Muscle layer of duodenum (tissue), 2 donors: Measurements from ENCODE around the gene CASP8AP2.
"Not testable (repeated sequence)": the region's sequence is repeated elsewhere in the genome, so short reads cannot be mapped to it uniquely, and the experiment has no call there.

Experiments used
- H3K27ac ChIP-seq: one replicate; pipeline ENCODE4 v1.7.0; 2013; ENCODE audit warnings: mild to moderate bottlenecking, low read length
- H3K27me3 ChIP-seq: one replicate; pipeline ENCODE4 v1.7.0; 2013; ENCODE audit warnings: low read depth, mild to moderate bottlenecking, control low read depth, low read length
- H3K36me3 ChIP-seq, 2 donors: one replicate each; pipeline ENCODE4 v1.7.0; 2013; ENCODE audit warnings: low read length in 2 of 2, control low read depth in 1 of 2, mild to moderate bottlenecking in 1 of 2; ENCODE audit not compliant: insufficient read depth in 2 of 2, control insufficient read depth in 1 of 2
- H3K4me1 ChIP-seq, 2 donors: one replicate each; pipeline ENCODE4 v1.7.0; 2013; ENCODE audit warnings: low read length in 2 of 2, mild to moderate bottlenecking in 2 of 2, control low read depth in 1 of 2, moderate library complexity in 1 of 2; ENCODE audit not compliant: insufficient read depth in 2 of 2, control insufficient read depth in 1 of 2
- H3K4me3 ChIP-seq, 2 donors: one replicate each; pipeline ENCODE4 v1.7.0; 2013; ENCODE audit warnings: low read length in 2 of 2, low read depth in 1 of 2, mild to moderate bottlenecking in 1 of 2
- H3K9me3 ChIP-seq, 2 donors: one replicate each; pipeline ENCODE4 v1.7.0; 2013; ENCODE audit warnings: low read length in 2 of 2, control low read depth in 1 of 2, mild to moderate bottlenecking in 1 of 2; ENCODE audit not compliant: control insufficient read depth in 1 of 2
- donor health status: healthy.

Gene CASP8AP2

DNA sequence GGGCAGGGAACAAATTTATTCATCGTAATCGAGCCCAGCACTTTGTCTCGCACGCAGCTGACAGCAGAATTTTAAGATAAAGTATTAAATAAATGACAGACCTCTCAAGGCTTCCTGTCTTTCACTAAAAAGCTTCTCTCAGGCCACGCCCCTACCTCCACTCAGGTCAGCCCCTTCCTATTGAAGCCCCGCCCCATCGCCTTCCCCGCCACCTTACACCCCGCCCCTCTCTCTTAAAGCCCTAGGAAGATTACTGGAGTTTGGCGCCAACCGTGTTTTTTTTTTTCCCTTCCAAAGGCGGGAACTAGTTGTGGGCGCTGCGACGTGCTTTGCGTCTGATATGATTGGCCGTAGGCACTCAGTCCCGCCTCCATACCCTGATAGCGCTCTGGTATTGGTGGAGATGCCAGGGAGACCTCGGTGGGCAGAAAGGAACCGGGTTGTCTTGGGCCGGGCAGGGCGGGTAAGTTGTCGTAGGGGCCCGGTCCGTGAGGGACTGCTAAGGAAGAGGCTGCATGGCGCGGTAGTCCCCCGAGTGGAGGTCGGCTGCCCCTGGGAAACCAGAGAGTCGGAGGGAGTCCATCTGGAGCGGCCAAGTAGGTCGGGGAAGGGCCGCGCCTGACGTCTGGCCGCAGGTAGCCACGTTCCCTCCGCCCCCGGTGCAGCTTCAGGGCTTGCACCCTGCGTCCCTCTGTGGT is at the start of gene CASP8AP2:
Gene CASP8AP2 (plus strand): TSS at position 409 of the 698 bp plus-strand sequence.
- H3K9me3 ChIP-seq = no peaks in the 10 kb centered on the region
- no peaks in the 10 kb centered on the region for H3K36me3 ChIP-seq
- peaks cover 7 to 10% of the 10 kb centered on the region in 2 donors for H3K4me1 ChIP-seq
- H3K27me3 ChIP-seq = no peaks in the 10 kb centered on the region
- peak within 1 kb of the TSS; percentile 90 for H3K27ac ChIP-seq
- H3K4me3 ChIP-seq = peak within 1 kb of the TSS; percentile 93 to 97

DNA sequence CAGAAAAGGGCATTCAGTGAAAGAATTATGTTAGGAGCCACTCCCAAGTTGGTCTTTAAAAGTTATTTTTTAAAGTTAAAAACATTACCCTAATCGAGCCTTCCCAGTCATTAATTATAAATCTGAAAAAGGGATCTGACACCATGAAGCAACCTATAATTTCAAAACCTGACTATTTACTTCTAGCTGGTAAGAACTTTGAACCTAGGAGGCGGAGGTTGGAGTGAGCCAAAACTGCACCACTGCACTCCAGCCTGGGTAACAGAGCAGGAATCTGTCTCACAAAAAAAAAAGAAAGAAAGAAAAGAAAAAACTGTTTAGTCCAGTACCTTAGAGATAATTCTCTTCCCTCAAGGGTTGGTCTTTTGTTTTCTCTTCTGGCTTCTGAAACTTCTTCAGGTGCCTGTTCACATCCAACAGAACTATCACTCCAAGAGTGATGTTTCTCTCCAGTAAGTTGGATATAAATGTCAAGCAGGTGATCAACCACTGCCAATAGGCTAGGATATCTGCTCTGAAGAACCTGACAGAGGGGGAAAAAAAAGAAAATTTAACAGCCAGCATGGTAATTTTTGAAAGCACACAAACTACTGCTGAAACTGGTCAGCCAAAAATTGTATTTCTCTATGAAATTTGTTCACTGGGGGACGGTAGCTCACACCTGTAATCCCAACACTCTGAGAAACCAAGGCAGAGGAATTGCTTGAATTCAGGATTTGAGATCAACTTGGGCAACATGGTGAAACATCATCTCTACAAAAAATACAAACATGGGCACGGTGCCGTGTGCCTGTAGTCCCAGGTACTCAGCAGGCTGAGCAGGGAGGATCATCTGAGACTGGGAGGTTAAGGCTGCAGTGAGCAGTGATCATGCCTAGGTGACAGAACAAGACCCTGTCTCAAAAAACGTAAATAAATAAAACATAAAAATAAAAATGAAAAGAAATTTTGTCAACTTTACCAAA is 48.3 kb upstream of the CASP8AP2 start:
- H3K36me3 ChIP-seq = peaks cover 30 to 45% of the 10 kb centered on the region in 2 donors
- H3K27ac ChIP-seq = no peak overlapping the region
- no peaks in the 10 kb centered on the region for H3K4me1 ChIP-seq
- H3K27me3 ChIP-seq = no peaks in the 10 kb centered on the region
- no peaks in the 10 kb centered on the region for H3K9me3 ChIP-seq
- H3K4me3 ChIP-seq = no peak overlapping the region

DNA sequence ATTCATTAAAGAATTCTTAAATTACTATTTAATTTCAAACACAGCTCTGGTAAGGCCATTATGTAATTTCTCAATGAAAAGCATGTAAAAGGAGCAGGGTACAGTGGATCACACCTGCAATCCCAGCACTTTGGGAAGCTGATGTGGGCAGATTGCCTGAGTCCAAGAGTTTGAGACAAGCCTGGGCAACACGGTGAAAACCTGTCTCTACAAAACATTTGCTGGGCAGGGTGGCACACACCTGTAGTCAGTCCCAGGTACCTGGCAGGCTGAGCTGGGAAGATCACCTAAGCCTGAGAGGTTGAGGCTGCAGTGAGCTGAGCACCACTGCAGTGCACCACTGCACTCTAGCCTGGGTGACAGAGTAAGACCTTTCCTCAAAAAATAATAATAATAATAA is 47.5 kb upstream of the CASP8AP2 start:
- Histone ChIP-seq H3K4me1 (no peaks in the 10 kb centered on the region), H3K36me3 (peaks cover 30 to 50% of the 10 kb centered on the region in 2 donors), H3K27ac (no peak overlapping the region)

DNA sequence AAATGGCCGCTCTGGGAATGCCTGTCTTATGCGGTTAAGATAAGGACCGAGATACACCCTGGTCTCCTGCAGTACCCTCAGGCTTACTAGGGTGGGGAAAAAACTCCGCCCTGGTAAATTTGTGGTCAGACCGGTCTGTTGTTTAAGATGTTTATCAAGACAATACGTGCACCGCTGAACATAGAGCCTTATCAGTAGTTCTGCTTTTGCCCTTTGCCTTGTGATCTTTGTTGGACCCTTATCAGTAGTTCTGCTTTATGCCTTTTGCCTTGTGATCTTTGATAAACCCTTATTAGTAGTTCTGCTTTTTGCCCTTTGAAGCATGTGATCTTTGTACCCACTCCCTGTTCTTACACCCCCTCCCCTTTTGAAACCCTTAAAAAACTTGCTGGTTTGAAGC is 46.4 kb upstream of the CASP8AP2 start:
- H3K4me3 ChIP-seq, H3K9me3 ChIP-seq, H3K27me3 ChIP-seq, H3K27ac ChIP-seq, H3K4me1 ChIP-seq: not testable (repeated sequence)
- H3K36me3 ChIP-seq = peaks cover 37 to 60% of the 10 kb centered on the region in 2 donors

More for the DNA sequence above, 47.5 kb upstream of the CASP8AP2 start:
- no peak overlapping the region for H3K4me3 ChIP-seq
- H3K27me3 ChIP-seq = no peaks in the 10 kb centered on the region
- H3K9me3 ChIP-seq = no peaks in the 10 kb centered on the region

DNA sequence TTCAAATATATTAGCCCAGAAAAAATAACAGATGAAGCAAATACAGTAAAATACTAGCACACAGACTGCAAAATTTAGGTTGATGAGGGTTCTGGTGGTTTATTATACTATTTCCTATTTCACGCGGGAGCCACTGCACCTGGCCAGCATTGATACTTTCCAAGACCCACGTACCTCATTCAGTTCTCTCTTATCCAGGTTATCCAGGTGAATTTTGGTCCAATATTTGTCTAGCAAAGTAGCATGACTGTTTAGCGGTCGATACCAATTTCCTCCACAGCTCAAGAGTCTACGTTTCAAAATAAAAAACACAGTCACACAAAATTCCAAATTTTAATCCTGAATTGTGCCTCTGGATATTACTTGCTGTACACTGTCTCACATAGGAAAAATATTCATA is 44.8 kb upstream of the CASP8AP2 start:
- no peak overlapping the region for H3K27ac ChIP-seq
- H3K4me3 ChIP-seq = no peak overlapping the region
- no peaks in the 10 kb centered on the region for H3K27me3 ChIP-seq
- peaks cover 41 to 76% of the 10 kb centered on the region in 2 donors for H3K36me3 ChIP-seq
- H3K4me1 ChIP-seq = no peaks in the 10 kb centered on the region
- no peaks in the 10 kb centered on the region for H3K9me3 ChIP-seq

DNA sequence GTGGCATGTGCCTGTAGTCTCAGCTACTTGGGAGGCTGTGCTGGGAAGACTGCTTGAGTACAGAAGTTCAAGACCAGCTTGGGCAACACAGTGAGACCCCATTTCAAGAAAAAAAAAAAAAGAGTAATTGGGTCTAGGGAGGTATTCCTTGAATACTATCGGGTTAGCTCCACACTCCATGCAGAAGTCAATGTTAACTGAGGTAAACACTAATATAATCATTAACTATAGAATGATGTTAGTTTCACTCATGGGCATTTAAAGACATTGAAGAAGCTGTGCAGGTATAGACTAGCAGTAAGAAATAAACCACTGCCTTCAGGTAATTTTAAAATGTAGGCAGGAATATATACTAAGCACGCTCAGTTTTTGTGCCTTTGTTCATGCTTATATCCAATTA is 42.7 kb upstream of the CASP8AP2 start:
- Histone ChIP-seq H3K27me3 (no peaks in the 10 kb centered on the region), H3K36me3 (peaks cover 37 to 65% of the 10 kb centered on the region in 2 donors), H3K27ac (no peak overlapping the region), H3K9me3 (no peaks in the 10 kb centered on the region), H3K4me1 (no peaks in the 10 kb centered on the region), H3K4me3 (no peak overlapping the region)

DNA sequence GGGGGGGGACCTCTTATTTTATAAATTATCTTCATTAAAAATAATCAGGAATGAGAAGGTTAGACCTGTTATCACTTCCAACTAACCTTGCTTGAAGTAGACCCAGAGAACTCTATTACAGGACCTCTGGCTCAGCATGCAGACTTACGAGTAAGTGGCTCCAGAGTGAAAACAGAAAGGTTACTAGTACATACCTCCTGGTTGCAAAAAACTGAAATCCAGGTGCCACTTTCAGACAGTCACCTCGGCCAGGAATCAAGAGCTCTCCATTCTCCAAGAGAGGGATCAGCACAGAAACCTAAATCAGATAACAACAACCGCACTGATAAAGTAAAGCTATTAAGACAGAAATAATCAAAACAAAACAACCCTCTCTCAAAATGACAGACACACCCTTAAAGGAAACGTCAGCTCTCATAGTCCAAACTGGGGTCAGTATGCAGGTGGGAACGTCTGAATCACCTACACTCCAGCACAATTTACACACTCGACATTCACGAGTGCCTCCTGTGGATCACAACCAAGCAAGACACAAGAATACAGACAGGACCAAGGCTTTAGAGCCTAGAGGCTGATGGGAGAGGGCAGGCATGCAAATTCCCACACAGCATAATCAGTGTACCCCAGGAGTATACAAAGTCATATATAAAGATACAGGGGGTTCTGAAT is 41.9 kb upstream of the CASP8AP2 start:
- Histone ChIP-seq H3K27ac (no peak overlapping the region), H3K9me3 (no peaks in the 10 kb centered on the region), H3K36me3 (peaks cover 41 to 69% of the 10 kb centered on the region in 2 donors), H3K4me3 (no peak overlapping the region), H3K27me3 (no peaks in the 10 kb centered on the region), H3K4me1 (no peaks in the 10 kb centered on the region)

DNA sequence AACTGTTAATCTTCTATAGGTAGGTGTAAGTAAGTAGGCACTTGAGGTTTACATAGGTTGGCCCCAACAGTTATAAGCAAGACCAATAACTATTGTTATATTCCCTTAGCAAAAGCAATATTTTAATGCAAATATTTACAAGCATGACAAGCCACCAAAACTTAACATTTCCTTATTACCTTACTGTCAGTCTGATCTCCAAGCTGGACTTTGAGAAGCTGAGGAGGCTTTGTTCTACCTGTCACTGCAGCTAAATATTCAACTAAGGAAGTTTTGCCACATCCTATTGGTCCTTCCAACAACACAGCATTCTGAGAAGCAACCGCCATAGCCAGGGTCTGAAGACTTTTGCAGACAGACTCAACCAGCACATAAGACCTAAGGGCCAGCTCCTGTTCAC is 39.7 kb upstream of the CASP8AP2 start:
- Histone ChIP-seq H3K9me3 (no peaks in the 10 kb centered on the region), H3K36me3 (peaks cover 40 to 68% of the 10 kb centered on the region in 2 donors), H3K27me3 (no peaks in the 10 kb centered on the region), H3K27ac (no peak overlapping the region), H3K4me3 (no peak overlapping the region), H3K4me1 (no peaks in the 10 kb centered on the region)

DNA sequence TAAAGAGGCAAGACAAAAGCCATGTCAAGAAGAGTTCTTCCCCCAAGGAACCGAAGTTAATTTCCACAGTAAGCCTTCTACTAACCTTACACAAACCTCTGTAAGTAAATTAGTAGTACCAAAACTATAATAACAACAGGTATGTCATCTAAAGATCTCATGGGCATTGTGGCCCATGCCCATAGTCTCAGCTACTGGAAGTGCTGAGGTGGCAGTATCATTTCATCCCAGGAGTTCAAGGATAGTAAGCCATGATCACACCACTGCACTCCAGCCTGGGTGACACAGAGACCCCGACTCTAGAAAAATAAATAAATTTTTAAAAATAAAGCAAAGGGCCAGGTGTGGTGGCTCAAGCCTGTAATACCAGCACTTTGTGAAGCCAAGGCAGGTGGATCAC is 39.3 kb upstream of the CASP8AP2 start:
- Histone ChIP-seq H3K9me3 (no peaks in the 10 kb centered on the region), H3K27ac (no peak overlapping the region), H3K4me3 (no peak overlapping the region), H3K27me3 (no peaks in the 10 kb centered on the region), H3K36me3 (peaks cover 36 to 69% of the 10 kb centered on the region in 2 donors), H3K4me1 (no peaks in the 10 kb centered on the region)

DNA sequence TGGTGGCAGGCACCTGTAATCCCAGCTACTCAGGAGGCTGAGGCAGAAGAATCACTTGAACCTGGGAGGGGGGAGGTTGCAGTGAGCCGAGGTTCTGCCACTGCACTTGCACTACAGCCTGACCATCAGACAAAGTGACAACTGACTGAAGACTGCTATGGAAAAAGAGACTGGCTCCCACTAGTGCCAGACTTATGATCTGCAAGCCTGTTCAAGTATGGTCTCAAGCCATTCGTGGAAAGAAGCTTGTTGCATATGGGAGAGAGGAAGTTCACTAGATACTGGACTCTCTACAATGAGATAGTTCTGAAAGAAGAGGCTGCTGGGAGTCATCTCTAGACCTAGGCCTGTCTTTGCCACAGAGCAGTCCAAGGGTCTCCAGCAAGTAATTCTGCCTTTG is 36.8 kb upstream of the CASP8AP2 start:
- H3K9me3 ChIP-seq = no peaks in the 10 kb centered on the region
- H3K27ac ChIP-seq = no peak overlapping the region
- H3K4me1 ChIP-seq = no peaks in the 10 kb centered on the region
- H3K36me3 ChIP-seq = peaks cover 30 to 57% of the 10 kb centered on the region in 2 donors
- no peak overlapping the region for H3K4me3 ChIP-seq
- no peaks in the 10 kb centered on the region for H3K27me3 ChIP-seq

DNA sequence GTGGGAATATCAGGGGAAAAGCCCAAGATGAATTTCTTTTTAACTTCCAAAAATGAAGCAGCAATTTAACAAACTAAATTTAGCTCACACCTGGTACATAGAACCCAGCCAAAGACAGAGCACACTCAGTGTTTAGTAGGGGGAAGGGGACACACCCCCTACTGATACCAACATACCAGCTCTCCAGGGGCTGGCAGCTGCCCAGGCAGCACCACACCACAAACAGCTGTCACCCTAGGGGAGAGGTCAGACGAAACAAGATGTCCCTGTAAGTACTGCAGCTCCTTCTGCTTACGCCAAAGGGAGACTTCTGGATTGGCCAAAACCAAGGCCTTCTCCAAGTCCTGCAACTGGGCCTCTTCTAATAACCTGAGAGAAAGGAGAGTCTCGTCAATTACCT is 36.1 kb upstream of the CASP8AP2 start:
- Histone ChIP-seq H3K36me3 (peaks cover 25 to 50% of the 10 kb centered on the region in 2 donors), H3K27ac (no peak overlapping the region)

More for the DNA sequence above, 36.1 kb upstream of the CASP8AP2 start:
- Histone ChIP-seq H3K4me1 (no peaks in the 10 kb centered on the region), H3K9me3 (no peaks in the 10 kb centered on the region), H3K27me3 (no peaks in the 10 kb centered on the region), H3K4me3 (no peak overlapping the region)
